HG02981 (cell line): ENCODE results near the gene SPINK5.
"Not testable (repeated sequence)": the region's sequence is repeated elsewhere in the genome, so short reads cannot be mapped to it uniquely, and the experiment has no call there.

ENCODE experiments used
- ATAC-seq: cut with Tn5 transposase; IDR thresholded peaks from one replicate; pipeline ENCODE4 v1.9.1; 2021; ENCODE audit warnings: mild to moderate bottlenecking, moderate library complexity; ENCODE audit not compliant: unreplicated experiment

The SPINK5 gene, protein sequence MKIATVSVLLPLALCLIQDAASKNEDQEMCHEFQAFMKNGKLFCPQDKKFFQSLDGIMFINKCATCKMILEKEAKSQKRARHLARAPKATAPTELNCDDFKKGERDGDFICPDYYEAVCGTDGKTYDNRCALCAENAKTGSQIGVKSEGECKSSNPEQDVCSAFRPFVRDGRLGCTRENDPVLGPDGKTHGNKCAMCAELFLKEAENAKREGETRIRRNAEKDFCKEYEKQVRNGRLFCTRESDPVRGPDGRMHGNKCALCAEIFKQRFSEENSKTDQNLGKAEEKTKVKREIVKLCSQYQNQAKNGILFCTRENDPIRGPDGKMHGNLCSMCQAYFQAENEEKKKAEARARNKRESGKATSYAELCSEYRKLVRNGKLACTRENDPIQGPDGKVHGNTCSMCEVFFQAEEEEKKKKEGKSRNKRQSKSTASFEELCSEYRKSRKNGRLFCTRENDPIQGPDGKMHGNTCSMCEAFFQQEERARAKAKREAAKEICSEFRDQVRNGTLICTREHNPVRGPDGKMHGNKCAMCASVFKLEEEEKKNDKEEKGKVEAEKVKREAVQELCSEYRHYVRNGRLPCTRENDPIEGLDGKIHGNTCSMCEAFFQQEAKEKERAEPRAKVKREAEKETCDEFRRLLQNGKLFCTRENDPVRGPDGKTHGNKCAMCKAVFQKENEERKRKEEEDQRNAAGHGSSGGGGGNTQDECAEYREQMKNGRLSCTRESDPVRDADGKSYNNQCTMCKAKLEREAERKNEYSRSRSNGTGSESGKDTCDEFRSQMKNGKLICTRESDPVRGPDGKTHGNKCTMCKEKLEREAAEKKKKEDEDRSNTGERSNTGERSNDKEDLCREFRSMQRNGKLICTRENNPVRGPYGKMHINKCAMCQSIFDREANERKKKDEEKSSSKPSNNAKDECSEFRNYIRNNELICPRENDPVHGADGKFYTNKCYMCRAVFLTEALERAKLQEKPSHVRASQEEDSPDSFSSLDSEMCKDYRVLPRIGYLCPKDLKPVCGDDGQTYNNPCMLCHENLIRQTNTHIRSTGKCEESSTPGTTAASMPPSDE

GRCh38 chr5:148063861-148064260 is at the start of gene SPINK5:
TSS of gene SPINK5 (plus strand) at chr5:148063980. CDS start at chr5:148064045, 65 bp downstream.
- ATAC-seq, result no peak

GRCh38 chr5:148014276-148014675 is 49.5 kb upstream of the SPINK5 start:
- ATAC-seq, result no peak

DNA sequence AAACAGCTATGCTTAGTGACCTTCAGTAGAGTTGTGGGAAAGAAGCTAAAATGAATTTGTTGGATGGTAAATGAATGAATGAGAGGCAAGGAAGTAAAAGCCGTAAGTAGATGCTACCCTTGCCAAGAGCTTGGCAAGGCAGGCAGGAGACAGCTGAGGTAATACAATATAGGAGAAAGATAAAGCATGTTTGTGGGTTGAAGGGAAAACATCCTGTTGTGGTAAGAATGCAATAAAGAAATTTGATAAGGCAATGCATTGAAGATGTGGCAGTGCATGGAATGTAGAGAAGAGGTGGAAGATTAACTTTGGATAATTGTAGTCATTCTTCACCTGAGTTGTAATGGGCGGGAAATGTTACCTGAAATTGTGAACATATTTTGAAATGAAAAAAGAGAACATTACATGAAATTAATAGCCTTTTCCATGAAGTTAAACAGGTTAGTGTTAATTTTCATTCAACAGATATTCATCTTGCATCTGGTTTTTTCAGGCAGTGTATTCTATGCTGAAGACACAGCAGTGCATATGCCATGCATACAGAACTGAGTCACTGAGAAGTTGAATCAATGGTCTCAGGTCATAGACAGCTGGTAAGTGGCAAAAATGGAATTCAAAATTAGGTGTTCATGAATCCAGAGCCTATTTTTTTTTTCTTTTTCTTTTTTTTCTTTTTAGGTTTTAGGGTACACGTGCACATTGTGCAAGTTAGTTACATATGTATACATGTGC is 43.4 kb upstream of the SPINK5 start:
- ATAC-seq, result no peak

DNA sequence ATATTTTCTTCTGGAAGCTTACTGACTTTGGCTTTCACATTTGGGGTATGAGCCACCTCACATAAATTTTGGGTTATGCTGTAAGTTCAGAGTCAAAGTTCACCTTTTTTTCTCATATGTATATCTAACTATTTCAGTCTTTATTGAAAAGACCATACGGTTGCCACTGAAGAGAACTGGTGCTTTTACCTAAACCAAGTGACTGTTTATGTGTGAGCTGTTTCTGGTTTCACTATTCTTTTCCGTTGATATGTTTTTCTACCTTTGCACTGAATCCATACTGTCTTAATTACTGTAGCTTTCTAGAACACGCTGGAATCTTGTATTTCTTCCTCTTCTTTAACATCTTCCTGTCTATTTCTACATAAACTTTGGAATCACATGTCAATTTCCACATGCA is 36.3 kb upstream of the SPINK5 start:
- no peak for ATAC-seq

GRCh38 chr5:148029131-148029530 is 34.6 kb upstream of the SPINK5 start:
- ATAC-seq, result no peak

DNA sequence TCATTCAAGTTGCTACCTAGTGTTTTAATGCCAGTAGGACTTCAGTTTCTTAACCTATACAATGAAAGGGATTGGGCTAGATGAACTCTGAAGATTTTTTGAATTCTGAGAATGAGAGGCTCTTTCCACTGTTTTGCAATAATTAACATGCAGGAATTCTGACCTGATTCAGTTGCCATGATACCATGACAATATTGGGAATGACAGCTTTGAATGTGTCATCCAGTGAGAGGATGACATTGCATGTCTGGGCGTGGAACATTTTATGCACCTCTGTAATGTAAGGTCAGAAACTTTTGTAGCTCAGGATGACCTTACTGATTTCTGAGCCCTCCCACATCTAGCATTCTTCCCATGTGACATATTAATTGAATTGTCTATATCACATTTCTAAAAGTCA is 30.6 kb upstream of the SPINK5 start:
- no peak for ATAC-seq

- ATAC-seq, result no peak
These were observed 28.1 kb upstream of the SPINK5 start for GRCh38 chr5:148035676-148036075.

DNA sequence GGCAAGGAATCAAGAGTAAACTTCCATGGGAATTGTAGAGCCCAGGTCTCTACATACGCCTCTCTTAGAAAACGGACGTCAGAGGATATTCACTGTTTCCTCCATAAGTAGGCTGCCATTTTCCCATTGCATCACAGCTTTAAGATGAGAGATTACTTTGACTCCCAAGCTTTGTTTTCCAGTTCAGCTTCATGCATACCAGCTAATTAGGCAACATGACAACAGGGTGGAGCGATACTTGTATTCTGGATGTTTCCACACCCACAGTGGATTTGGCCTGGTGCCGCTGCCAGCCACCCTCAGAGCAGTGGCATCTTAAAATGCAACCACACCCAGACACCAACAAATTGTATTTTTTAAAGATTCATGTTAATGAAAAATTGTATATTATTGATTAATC is 20.9 kb upstream of the SPINK5 start:
- ATAC-seq, result no peak

DNA sequence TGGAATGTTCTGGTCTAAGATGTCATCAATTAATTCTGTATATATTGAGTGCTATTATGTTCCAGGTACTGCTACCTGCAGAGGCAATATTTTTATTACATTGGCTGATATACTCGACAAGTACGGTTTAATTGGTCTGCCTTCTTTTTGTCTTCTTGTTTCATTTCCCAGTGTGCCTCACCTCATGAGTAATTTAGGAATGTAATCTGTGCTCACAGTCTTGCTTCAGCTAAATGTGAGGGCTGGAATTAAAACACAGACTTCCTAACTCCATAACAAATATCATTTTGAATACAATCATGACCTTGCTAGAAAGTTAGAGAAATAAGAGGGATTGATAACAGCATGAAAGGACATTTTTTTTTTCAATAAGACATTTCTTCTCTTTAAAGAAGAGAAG is 20.1 kb upstream of the SPINK5 start:
- ATAC-seq, result no peak

DNA sequence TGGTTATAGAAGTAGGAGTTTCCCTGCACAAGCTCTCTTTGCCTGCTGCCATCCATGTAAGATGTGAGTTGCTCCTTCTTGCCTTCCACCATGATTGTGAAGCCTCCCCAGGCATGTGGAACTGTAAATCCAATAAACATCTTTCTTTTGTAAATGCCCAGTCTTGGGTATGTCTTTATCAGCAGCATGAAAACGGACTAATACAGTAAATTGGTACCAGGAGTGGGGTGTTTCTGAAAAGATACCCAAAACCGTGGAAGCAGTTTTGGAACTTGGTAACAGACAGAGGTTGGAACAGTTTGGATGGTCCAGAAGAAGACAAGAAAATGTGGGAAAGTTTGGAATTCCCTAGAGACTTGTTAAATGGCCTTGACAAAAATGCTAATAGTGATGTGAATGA is 8.6 kb upstream of the SPINK5 start:
- not testable (repeated sequence) for ATAC-seq

DNA sequence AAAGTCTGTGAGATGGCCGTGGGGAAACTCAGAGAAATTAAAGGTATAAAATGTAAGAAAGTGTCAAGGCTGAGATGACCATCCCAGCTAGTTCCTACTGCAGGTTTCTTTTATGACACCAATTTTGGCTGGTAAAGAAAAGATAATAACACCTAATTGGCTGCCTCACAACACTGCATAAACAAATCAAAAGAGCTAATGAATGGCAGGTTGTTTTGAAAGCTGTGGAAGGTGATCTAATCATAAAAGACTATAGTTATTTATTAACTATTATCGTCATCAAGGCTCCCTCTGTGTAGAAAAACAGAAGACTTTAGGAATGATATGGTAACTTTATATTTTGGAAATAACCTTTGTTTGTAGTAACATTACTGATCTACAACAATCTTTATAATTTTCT is 3.5 kb upstream of the SPINK5 start:
- ATAC-seq, result no peak

- no peak for ATAC-seq
These were observed 2.9 kb upstream of the SPINK5 start for GRCh38 chr5:148060881-148061280.

DNA sequence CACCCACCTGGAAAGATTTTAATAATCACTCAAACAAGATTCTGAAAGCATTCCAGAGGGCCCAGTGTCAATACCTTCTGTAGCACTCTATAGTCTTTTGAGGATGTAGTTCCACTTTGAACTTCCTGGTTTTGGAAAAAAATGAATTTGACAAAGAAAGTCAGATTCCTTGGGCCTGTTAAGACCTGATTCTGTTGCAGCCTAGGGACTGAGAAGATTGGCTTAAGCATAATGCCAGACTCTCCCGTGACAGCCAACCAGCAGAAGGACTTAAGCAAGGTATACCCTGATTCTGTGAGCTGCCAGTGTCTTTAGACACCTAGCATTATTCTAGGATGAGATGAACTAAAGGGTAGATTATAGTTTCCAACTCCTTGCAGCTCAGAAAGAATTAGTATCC is 6.8 kb downstream of the SPINK5 start:
- ATAC-seq, result no peak

DNA sequence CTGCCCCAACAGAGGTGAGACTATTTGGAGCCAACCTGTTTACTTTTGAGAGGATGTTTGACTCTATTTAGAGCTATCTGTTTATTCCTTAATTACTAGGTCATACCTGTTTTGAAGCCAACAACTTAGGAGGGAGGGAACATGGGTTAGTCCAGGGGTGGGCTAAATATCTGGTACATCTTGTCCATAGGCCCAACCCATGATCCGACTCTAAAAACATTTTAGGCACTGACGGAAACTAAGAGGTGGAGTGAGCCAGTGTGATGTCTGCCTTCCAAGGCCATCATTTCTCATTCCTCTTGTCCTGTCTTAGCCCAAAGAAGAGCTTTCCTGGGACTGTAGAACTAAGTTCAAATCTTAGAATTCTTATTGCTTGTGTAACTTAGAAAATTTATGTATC is 8.4 kb downstream of the SPINK5 start:
- no peak for ATAC-seq

DNA sequence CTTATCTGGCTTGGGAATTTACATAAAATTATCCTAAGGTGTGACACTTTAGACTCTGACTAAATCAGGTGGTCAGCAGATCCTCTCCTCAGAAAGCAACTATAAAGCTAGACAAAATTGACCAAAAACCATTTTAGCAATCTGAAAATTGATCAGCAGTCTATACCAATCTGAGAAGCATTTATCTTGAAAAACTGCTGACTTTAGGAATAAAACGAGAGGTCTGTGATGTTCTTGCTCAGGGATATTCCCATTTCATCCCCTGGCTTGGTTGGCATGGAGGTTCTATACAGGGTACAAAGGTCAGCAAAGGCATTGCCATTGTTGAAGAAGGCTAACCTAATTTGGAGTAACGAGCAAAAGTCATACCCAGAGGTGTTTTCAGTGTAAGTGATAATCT is 11.7 kb downstream of the SPINK5 start:
- ATAC-seq, result no peak

DNA sequence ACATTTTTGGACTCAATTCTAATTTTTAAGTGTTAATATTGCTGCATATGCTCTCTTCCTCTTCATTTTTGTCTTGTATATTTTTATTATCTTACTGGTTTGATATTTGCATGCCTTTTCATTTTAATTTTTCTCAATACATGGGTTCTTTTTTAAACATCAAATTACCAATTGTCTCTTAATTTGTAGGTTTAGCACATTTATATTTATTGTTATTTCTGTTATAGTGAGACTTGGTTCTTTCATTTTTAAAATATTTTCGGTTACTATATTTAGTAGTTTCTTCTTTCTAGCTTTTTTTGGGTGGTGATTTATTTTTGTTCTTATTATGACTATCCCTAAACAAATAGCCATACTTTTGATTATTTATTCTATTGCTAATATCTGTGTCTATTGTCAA is 19.4 kb downstream of the SPINK5 start:
- ATAC-seq, result no peak

- no peak for ATAC-seq
These were observed 20.5 kb downstream of the SPINK5 start for GRCh38 chr5:148084269-148084668.

DNA sequence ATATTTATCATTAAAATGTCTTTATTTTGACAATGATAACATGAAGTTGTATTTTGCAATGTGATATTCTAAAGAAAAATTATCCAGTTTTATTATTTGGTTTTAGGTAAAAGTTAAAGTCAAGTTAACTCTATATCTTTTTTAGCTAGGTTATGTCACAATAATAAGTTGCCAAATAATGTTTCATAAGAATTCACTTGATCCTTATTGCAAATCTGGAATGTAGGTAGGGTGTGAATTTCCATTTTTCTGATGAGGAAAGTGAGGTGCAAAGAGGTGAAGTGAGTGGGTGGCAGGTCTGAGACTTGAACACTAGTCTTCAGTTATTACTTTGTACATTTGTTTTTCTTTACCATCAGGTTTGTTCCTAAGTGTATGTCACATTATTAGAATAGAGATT is 21.5 kb downstream of the SPINK5 start:
- ATAC-seq, result no peak

DNA sequence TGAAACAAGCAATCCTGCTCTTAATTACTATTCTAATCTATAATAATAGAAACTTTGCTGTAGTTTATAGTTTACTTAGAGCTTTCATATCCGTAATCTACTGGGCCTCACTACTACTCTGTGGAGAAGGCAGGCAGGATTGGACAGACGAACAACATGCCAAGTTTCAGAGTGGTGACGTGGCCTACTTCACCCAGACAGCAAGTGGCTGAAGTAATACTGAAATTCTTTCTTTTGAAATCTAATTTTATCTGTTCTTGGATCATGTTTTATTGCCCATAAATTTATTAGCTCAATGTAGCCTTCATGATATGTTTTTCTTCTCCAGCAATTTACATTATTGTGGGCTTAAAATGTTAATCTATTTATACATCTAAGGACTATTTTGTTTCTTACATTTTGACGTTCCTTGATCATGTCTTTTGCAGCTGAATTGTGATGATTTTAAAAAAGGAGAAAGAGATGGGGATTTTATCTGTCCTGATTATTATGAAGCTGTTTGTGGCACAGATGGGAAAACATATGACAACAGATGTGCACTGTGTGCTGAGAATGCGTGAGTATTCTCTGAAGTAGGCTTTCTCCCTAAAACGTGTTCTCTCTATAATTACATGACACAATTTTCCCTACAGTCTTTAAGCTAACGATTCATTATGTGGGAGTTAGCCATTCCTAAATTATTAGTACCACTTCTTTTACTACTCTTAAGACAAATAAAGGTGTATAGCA is 22.4 kb downstream of the SPINK5 start:
- no peak for ATAC-seq

DNA sequence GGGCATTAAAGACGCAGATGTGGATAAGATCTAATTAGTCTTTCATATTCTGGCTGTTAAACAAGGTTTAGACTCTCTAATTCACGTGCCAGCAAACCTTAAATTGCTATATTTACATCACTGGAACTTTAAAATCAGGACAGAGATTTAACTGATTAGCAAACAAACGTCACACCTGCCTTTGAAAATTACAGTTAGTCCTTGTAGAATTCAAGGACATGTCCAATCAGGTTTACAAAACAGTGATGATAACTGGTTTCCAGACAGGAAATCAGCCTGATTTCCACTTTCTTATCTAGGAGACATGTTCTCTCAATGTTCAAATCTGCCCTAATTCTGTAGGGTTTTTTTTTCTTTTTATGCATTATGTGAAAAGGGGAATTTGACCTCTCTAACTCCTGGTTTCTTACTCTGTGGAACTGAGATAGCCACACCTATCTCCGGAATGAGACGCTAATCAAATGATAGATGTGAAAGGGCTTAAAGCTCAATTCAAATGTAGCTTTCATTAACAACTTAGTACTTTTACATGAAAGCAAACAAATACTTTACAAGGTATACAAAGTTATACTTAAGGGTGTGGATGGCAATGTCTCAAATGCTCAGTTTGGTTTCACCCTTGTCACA is 26.5 kb downstream of the SPINK5 start:
- ATAC-seq, result no peak
